Esophagus (tissue), 2 donors: Measurements from ENCODE around the gene GCLC. TPM values are rescaled to one million over a fixed set of nuclear protein-coding genes. Genes with fewer than 3 reads are reported as not detected.
"Not testable (repeated sequence)": the region's sequence is repeated elsewhere in the genome, so short reads cannot be mapped to it uniquely, and the experiment has no call there.

Source experiments
- H3K27ac ChIP-seq, 2 donors: one replicate each; pipeline ENCODE4 v1.5.1; 2013; ENCODE audit warnings: low read depth in 2 of 2, mild to moderate bottlenecking in 2 of 2, inconsistent platforms in 1 of 2, low read length in 1 of 2, moderate library complexity in 1 of 2
- H3K27me3 ChIP-seq, 2 donors: one replicate each; pipeline ENCODE4 v1.6.1; 2013; ENCODE audit warnings: low read length in 2 of 2, control low read depth in 1 of 2, mild to moderate bottlenecking in 1 of 2; ENCODE audit not compliant: insufficient read depth in 2 of 2, control insufficient read depth in 1 of 2
- H3K36me3 ChIP-seq, 2 donors: one replicate each; pipeline ENCODE4 v1.6.1; 2013; ENCODE audit warnings: low read length in 1 of 2; ENCODE audit not compliant: control insufficient read depth in 2 of 2, insufficient read depth in 2 of 2
- H3K4me1 ChIP-seq, 2 donors: one replicate each; pipeline ENCODE4 v1.6.1; 2013; ENCODE audit warnings: low read length in 1 of 2; ENCODE audit not compliant: control insufficient read depth in 2 of 2, insufficient read depth in 2 of 2
- H3K4me3 ChIP-seq, 2 donors: one replicate each; pipeline ENCODE4 v1.5.1; 2013; ENCODE audit warnings: low read length in 2 of 2, mild to moderate bottlenecking in 2 of 2, low read depth in 1 of 2, moderate library complexity in 1 of 2
- H3K9me3 ChIP-seq, 2 donors: one replicate each; pipeline ENCODE4 v1.6.1; 2013; ENCODE audit warnings: mild to moderate bottlenecking in 2 of 2, low read depth in 1 of 2, low read length in 1 of 2, moderate library complexity in 1 of 2; ENCODE audit not compliant: control insufficient read depth in 2 of 2, insufficient read depth in 1 of 2
- WGBS, 2 donors: extraction: QIAGEN DNeasy Blood & Tissue Kit; methylation state at CpG; one replicate each; pipeline ENCODE4 v1.1.7; 2013; 5-methylcytosine and 5-hydroxymethylcytosine counted together
- polyA plus RNA-seq, 2 donors: library from polyadenylated mRNA; stranded (reverse); fragments of 200-250 nt; gene quantifications; one replicate each; pipeline ENCODE4 v1.2.3, GENCODE V29; 2013
- donor health status: healthy with polysubstance abuse.
- donor health status: Bipolar disorder and iron deficiency.

GCLC gene
- polyA plus RNA-seq, 2 donors = 12.9 to 22.6 TPM

- H3K27ac ChIP-seq = no peak overlapping the region
- no peaks in the 10 kb centered on the region for H3K36me3 ChIP-seq
- 88 to 93% methylated on average over 2 of the region's 2 CpGs for WGBS, 2 donors
- H3K9me3 ChIP-seq = no peaks in the 10 kb centered on the region
- H3K4me1 ChIP-seq = peaks cover 0 to 3% of the 10 kb centered on the region in 2 donors
- H3K4me3 ChIP-seq = no peak overlapping the region
- no peaks in the 10 kb centered on the region for H3K27me3 ChIP-seq
These were observed 38.1 kb upstream of the GCLC start for GRCh38 chr6:53582963-53583362.

- Histone ChIP-seq H3K27me3 (no peaks in the 10 kb centered on the region), H3K9me3 (no peaks in the 10 kb centered on the region), H3K36me3 (no peaks in the 10 kb centered on the region), H3K4me3 (no peak overlapping the region), H3K4me1 (peaks cover 0 to 3% of the 10 kb centered on the region in 2 donors), H3K27ac (no peak overlapping the region)
- WGBS, 2 donors = 13 to 28% methylated on average over 2 of the region's 2 CpGs
These were observed 37.0 kb upstream of the GCLC start for GRCh38 chr6:53581856-53582255.

GRCh38 chr6:53581173-53581773 is 36.4 kb upstream of the GCLC start:
- Histone ChIP-seq H3K4me1 (peaks cover 0 to 3% of the 10 kb centered on the region in 2 donors), H3K4me3 (no peak overlapping the region), H3K9me3 (no peaks in the 10 kb centered on the region), H3K27me3 (no peaks in the 10 kb centered on the region), H3K36me3 (no peaks in the 10 kb centered on the region), H3K27ac (no peak overlapping the region)
- WGBS, 2 donors = 46 to 63% methylated on average over 2 of the region's 2 CpGs

DNA sequence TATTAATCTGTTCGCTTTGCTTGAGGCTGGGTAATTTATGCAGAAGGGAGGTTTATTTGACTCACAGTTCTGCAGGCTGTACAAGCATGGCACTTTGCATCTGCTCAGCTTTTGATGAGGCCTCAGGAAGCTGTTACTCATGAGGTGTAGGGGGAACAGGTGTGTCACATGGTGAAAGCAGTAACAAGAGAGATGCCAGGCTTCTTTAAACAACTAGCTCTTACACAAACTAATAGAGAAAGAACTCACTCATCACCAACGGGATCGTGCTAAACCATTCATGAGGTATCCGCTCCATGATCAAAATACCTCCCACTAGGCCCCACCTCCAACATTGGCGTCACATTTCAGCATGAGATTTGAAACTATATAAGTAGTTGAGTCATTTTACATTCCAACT is 34.4 kb upstream of the GCLC start:
- WGBS, 2 donors = 86 to 91% methylated on average over 5 of the region's 5 CpGs
- no peaks in the 10 kb centered on the region for H3K9me3 ChIP-seq
- H3K36me3 ChIP-seq = no peaks in the 10 kb centered on the region
- H3K27ac ChIP-seq = no peak overlapping the region
- no peak overlapping the region for H3K4me3 ChIP-seq
- peaks cover 0 to 3% of the 10 kb centered on the region in 2 donors for H3K4me1 ChIP-seq
- H3K27me3 ChIP-seq = no peaks in the 10 kb centered on the region

DNA sequence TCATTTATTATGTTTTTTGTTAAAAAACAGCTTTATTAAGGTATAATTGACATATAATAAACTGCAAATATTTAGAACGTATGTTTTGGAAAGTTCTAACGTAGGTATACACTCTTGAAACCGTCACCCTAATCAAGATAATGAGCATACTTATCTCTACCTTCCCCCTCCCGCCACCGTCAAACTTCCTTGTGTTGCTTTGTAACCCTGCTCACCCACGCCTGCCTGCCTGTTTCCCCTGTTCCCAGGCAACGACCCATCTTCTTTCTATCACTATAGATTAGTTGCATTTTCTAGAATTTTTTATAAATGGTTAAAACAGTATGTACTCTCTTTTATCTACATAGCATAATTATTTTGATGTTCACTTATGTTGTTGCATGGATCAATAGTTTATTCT is 33.5 kb upstream of the GCLC start:
- H3K27ac ChIP-seq = no peak overlapping the region
- H3K4me1 ChIP-seq = no peaks in the 10 kb centered on the region
- WGBS, 2 donors = 59 to 73% methylated on average over 7 of the region's 7 CpGs
- no peaks in the 10 kb centered on the region for H3K27me3 ChIP-seq
- H3K36me3 ChIP-seq = no peaks in the 10 kb centered on the region
- no peaks in the 10 kb centered on the region for H3K9me3 ChIP-seq
- no peak overlapping the region for H3K4me3 ChIP-seq

- Histone ChIP-seq H3K4me1 (no peaks in the 10 kb centered on the region), H3K9me3 (no peaks in the 10 kb centered on the region), H3K27ac (no peak overlapping the region), H3K27me3 (no peaks in the 10 kb centered on the region), H3K36me3 (no peaks in the 10 kb centered on the region), H3K4me3 (no peak overlapping the region)
- WGBS, 2 donors = 81 to 83% methylated on average over 14 of the region's 14 CpGs
These were observed 28.4 kb upstream of the GCLC start for GRCh38 chr6:53573299-53573698.

DNA sequence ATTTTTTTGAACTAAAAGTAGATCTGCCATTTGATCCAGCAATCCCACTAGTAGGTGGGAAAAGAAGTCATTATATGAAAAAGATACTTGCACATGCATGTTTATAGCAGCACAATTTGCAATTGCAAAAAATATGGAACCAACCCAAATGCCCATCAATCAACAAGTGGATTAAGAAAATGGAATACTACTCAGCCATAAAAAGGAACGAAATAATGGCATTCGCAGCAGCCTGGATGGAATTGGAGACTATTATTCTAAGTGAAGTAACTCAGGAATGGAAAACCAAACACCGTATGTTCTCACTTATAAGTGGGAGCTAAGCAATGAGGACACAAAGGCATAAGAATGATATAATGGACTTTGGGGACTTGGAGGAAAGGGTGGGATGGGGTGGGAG is 27.5 kb upstream of the GCLC start:
- not testable (repeated sequence) for H3K4me1 ChIP-seq, H3K9me3 ChIP-seq, H3K27me3 ChIP-seq, H3K4me3 ChIP-seq, H3K36me3 ChIP-seq, H3K27ac ChIP-seq
- WGBS, 2 donors = 90 to 95% methylated on average over 3 of the region's 3 CpGs

DNA sequence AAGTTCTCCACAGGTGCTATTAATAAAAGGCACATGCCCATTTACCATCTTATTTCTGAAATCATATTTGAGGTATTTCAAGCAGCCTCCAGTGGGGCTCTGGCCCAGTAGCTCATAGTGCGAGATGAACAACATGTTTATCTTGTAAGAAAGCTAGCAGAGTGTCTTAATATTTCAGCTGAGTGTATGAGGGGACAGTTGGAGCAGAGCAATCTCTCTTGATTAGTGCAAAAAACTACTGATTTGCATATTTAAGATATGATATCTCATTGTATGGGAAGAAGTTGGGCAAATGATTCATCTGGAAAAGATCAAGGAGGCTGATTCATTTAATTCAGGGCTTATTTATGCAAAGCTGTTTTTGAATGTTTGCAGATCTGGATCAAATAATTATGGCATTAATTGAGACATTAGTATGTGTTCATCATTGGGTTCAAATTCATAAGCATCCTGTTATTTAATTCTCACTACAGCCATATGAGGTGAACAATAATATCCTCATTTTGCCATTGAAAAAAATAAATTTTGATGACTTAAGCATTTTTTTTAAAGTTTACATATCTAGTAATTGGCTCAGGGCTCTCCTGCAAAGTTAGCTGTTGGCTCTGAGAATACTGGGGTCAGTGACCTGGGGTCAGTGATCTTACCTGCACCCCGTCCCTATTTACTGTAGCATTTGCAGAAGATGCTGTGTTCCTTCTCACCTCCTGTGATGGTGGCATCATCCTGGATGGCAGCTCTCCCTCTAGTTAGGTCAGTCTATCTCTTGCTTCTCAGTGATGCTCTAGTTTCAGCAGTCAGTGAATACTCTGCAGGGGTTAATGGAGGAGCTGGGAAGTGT is 24.1 kb upstream of the GCLC start:
- 73 to 84% methylated on average over 2 of the region's 2 CpGs for WGBS, 2 donors
- H3K4me3 ChIP-seq = no peak overlapping the region
- no peaks in the 10 kb centered on the region for H3K36me3 ChIP-seq
- H3K9me3 ChIP-seq = no peaks in the 10 kb centered on the region
- H3K4me1 ChIP-seq = no peaks in the 10 kb centered on the region
- no peak overlapping the region for H3K27ac ChIP-seq
- no peaks in the 10 kb centered on the region for H3K27me3 ChIP-seq

DNA sequence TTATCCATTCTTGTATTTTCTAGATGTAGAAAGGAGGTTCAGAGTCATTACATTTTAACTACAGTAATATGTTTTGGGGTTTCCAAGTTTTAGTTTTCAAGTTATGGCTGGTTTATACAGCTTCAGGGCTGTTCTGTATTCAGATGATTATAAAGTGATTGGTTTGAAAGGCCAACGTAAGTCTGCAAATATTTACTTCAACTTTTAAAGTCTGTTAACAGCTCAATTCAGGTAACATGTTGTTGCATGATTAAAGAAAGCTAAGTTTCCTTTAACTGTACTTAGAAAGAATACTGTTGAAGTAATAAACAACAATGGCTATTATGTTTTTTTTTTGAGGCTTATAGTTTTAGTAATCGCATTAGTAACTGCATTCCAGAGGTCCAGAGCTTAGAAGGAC is 22.8 kb upstream of the GCLC start:
- H3K27ac ChIP-seq = no peak overlapping the region
- H3K4me3 ChIP-seq = no peak overlapping the region
- 39 to 54% methylated on average over 2 of the region's 2 CpGs for WGBS, 2 donors
- no peaks in the 10 kb centered on the region for H3K4me1 ChIP-seq
- no peaks in the 10 kb centered on the region for H3K9me3 ChIP-seq
- H3K36me3 ChIP-seq = no peaks in the 10 kb centered on the region
- H3K27me3 ChIP-seq = no peaks in the 10 kb centered on the region

DNA sequence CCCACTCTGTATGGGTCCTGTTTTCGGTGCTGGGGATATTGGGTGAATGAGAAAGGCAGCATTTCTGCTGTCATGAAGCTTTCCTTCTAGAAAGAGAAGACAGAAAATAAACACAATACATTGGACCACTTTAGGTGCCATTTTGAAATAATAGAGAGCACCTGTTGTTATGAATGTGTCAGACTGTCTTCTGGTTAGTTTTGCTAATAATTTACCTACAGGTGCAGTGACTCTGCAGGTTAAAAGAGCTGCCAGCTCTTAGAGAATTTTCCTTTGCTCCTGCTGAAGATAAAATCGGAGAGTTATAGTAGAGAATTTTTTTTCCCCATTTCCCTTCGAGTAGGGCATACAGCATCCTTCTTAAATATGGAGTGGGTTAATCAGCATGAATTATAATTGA is 21.9 kb upstream of the GCLC start:
- no peak overlapping the region for H3K27ac ChIP-seq
- H3K4me3 ChIP-seq = no peak overlapping the region
- H3K4me1 ChIP-seq = no peaks in the 10 kb centered on the region
- no peaks in the 10 kb centered on the region for H3K36me3 ChIP-seq
- H3K9me3 ChIP-seq = no peaks in the 10 kb centered on the region
- H3K27me3 ChIP-seq = no peaks in the 10 kb centered on the region
- 56 to 60% methylated on average over 3 of the region's 3 CpGs for WGBS, 2 donors
